ENCODE data around the gene SMYD3. TPM values are rescaled to one million over a fixed set of nuclear protein-coding genes. Genes with fewer than 3 reads are reported as not detected.

SMYD3 gene
- total and polyA plus RNA-seq, 9 of the 15 experiments (the other 6 are each of a cell fraction or from before 2014, with no cell fraction given): 128 to 440 (median 197) TPM

DNA sequence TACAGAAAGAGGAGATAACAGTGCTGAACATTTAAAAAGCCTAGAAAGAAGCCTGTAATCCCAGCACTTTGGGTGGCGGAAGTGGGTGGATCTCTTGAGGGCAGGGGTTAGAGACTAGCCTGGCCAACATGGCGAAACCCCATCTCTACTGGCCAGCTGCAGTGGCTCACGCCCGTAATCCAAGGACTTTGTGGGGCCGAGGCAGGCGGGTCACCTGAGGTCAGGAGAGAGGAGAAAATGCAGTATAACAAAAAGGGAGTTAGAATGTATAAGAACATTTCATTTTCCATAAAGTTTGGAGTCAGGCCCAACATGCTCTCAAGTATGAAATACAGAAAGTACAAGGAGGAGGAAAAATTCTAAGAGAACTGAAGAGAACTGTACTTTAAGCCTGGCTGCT, 134.5 kb downstream of the SMYD3 start (continued):
- TF ChIP-seq, protein P1, sequence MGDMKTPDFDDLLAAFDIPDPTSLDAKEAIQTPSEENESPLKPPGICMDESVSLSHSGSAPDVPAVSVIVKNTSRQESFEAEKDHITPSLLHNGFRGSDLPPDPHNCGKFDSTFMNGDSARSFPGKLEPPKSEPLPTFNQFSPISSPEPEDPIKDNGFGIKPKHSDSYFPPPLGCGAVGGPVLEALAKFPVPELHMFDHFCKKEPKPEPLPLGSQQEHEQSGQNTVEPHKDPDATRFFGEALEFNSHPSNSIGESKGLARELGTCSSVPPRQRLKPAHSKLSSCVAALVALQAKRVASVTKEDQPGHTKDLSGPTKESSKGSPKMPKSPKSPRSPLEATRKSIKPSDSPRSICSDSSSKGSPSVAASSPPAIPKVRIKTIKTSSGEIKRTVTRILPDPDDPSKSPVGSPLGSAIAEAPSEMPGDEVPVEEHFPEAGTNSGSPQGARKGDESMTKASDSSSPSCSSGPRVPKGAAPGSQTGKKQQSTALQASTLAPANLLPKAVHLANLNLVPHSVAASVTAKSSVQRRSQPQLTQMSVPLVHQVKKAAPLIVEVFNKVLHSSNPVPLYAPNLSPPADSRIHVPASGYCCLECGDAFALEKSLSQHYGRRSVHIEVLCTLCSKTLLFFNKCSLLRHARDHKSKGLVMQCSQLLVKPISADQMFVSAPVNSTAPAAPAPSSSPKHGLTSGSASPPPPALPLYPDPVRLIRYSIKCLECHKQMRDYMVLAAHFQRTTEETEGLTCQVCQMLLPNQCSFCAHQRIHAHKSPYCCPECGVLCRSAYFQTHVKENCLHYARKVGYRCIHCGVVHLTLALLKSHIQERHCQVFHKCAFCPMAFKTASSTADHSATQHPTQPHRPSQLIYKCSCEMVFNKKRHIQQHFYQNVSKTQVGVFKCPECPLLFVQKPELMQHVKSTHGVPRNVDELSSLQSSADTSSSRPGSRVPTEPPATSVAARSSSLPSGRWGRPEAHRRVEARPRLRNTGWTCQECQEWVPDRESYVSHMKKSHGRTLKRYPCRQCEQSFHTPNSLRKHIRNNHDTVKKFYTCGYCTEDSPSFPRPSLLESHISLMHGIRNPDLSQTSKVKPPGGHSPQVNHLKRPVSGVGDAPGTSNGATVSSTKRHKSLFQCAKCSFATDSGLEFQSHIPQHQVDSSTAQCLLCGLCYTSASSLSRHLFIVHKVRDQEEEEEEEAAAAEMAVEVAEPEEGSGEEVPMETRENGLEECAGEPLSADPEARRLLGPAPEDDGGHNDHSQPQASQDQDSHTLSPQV (IDR thresholded peaks at IDR 0.05): no peak
- peak; percentile 56 for TF ChIP-seq NR2C1 (IDR thresholded peaks at IDR 0.05)
- TF ChIP-seq NR2C1 (tag; IDR thresholded peaks at IDR 0.05): peak; percentile 89
- TF ChIP-seq UBTF (IDR thresholded peaks at IDR 0.05; ENCODE audit: borderline replicate concordance in 1 of 2, low read depth in 2 of 2, low read length in 2 of 2): no peak
- no peak for TF ChIP-seq NCOA1 (IDR thresholded peaks at IDR 0.05; ENCODE audit: low read depth)
- TF ChIP-seq CAMTA2 (CRISPR knock-in tag; conservative IDR thresholded peaks at IDR 0.05): no peak
- no peak for TF ChIP-seq ARID4B (CRISPR knock-in tag; IDR thresholded peaks at IDR 0.05)
- TF ChIP-seq GATAD2A (IDR thresholded peaks at IDR 0.05): no peak
- no peak for TF ChIP-seq ZNF707 (CRISPR knock-in tag; conservative IDR thresholded peaks at IDR 0.05)
- no peak for TF ChIP-seq CUX1 (CRISPR knock-in tag; IDR thresholded peaks at IDR 0.05)

All from K562 (cell line).